Measurements from ENCODE around the gene CLEC16A.
A peak's percentile ranks its signal among the peaks of the same experiment; 100 is the strongest.

CLEC16A gene

DNA sequence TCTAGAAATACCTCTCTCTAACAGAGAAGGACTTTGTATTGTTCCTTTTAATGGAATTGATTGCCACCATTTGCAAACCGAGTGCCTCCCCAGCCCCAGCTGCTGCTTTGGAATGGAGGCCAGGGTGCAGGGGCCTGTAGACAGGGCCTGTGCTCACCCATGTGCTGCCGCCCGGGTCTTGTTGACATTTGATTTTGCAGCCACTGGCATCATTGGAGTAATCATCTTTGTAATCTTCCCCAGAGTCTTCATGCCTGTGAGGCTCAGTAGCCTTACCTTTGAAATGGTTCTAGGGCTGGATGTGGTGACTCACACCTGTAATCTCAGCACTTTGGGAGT, 119.8 kb downstream of the CLEC16A start:
- DNase-seq, result no peak

DNA sequence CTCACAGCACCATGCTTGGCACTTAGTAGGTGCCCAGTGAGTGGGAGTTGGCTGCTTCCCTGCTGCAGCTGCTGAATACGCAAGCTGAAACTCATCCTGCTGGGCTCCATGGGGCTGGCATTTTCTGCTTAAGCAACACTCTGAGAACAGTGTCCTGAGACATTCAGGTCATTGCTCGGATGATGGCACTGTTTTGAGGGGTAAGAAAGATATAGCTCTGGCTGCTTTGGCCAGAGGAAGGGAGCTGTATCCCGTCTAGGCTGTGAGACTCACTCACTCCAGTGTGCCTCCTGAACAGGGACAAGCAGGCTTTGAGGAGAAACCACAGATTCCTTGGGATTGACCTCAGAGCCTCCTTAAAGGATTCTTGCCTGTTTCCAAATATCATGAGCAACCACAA, 120.5 kb downstream of the CLEC16A start:
- no peak for DNase-seq

DNA sequence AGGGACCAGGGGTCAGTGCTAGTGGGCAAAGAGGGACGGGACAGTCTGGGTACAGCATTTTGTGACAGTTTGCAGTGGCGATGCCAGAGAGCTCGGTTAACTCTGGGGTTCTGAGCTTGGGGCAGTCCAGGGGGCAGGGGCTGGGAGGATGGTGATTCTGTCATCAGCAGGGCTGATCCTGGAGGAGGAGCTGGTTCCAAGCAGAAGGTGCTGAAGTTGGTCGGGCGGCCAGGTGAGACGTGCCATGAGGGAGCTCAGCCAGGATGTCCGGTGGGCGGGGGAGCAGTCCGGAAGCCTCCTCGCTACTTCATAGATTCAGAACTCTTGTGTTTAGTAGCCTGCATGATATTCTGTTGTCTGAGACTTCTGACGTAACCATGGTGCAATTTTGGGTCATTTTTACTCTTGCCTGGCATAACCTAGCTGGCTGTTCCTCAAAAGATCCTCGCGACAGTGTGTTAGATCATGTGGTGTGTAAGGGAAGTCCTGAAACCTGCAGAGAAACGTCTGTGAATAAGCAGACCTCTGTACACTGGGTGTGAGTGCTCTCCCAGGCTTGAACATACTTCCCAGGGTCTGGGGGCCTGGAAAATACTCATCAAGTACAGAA, 122.0 kb downstream of the CLEC16A start:
- DNase-seq, result no peak

DNA sequence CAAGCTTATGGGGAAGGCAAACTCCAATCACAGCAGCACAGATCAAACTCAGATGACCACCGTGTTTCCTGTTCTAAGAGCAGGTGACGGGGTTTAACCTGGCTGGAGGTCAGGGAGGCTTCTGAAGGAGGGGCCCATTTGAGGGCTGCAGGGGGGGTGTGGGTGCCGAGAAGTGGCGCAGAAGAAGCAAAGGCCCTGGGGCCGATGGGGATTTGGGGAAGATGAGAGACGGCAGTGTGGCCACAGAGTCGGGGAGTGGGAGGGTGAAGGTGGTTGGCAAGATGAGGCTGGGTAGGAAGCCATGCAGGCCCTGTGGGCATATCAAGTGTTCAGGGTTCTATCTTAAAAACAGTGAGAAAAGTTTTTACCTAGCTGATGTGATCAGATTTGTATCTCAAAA, 122.9 kb downstream of the CLEC16A start:
- DNase-seq, result no peak

DNA sequence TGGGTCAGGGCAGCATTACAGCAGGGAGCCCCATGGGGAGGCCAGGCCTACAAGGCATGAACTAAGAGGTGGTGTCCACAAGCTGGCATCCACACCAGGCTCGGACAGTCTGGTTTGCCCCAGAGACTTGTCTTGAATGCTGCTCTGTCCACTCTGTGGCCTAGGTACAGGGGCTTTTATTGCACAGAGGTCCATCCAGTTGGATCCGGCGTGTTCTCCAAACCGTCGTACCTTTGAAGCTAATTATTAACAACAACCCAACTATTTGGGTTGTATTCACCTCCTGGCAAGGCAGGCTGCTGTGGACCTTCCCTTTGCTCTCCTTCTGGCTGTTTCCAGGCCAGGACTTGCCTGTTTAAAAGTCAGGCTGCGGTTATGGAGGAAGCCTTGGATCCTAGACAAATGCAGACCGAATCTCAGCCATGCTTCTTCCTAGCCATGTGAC, 123.4 kb downstream of the CLEC16A start:
- DNase-seq, result no peak

DNA sequence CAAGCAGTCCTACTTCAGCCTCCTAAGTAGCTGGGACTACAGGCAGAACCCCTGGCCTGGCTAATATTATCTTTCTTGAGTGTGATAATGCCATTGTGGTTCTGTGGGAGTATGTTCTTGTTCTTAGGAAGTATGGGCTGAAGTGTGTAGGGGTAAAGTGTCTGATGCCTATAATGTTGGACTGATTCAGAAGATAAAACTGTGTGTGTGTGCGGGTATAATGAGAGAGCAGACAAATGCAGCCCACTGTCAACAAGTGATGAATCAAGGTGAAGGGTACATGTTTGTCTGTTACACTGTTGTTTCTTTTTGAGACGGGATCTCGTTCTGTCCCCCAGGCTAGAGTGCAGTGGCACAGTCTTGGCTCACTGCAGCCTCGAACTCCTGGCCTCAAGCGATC, 127.5 kb downstream of the CLEC16A start:
- no peak for DNase-seq

DNA sequence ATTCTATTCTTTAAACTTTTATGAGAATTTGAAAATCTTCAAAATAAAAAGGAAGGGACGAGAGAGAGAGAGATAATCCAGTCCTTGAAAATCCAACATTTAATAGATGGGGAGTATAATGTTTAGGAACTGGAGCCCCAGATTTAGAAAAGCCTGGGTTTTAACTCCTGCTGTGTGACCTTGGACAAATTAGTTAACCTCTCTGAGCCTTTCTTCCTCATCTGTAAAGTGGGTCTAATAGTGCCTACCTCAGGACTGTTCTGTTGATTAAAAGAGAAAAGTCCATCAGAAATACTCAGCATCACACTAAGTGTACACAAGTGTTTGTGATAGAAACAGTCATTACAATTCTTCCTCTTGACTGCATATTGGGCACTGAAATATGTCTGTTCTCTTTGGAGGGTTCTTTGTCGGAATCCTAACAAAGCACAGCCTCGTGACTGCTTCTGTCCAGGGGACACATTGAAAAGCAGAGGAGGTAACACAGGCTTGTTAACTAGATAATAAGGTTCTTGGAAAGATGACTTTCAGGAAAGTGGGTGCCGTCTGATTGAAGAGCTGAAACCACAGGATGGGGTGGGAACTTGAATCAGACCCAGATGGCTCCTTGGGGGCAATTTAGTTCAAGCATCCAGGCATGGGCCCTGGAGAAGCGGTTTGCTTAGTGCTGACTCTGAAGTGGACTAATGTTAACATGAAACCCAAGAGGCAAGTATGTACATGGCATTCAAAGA, 128.2 kb downstream of the CLEC16A start:
- no peak for DNase-seq

DNA sequence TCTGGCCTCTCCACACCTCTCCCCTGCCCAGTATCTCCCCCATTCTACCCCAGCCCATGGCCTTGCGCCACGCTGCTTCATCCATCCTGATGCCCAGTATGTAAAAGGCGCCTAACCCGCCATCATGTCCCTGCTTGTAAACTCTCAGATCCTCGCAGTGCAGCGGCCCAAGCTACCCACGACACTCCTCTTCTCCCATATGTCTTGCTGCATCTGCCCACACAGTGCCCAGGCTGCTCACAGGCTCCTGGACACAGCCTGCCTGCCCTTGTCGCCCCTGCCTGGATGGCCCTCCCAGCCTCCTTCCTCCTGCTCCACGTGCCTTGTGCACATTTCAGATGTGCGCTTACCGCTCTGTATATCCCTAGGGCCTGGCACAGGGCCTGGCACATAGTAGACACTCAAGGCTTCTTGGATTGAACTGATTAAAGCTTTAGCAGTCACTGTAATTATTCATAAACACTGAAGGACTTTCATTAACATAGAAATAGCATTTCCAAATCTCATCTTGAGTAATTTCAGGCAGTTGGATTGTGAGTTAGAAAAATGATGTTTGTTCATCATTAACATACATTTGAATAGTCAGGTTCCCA, 129.1 kb downstream of the CLEC16A start:
- no peak for DNase-seq

DNA sequence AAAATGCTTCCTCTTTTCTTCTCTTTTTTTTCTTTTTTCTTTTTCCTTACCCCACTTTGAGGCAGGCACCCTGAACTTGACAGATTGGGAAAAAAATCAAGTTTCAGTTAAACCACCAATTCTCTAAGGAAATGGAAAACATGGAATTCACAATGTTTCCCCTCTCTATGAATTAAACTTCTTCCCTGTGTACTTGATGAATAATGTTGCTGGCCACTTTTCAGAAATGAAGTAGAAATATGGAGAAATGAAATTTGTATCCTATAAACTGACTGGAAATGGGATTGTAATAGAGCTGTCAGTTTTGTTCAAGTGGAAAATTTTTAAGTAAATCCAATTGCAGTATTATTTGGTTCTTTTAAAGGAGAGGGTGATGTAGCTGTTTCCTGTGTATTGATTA, 129.8 kb downstream of the CLEC16A start:
- DNase-seq, result no peak

DNA sequence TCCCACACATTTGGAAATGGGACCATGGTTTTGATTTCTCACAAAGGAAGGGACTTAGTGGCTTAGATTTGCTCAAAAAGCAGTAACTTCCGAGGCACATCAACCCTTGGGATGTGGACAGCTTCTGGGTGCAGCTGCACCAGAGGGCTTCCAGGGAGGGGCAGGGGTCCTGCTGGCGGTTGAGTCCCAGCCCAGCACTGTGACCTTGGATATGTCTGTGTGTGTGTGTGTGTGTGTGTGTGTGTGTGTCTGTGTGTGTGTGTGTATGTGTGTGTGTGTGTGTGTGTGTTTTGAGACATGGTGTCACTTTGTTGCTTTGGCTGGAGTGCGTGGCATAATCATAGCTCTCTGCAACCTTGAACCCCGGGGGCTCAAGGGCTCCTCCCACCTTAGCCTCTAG, 130.8 kb downstream of the CLEC16A start:
- no peak for DNase-seq

DNA sequence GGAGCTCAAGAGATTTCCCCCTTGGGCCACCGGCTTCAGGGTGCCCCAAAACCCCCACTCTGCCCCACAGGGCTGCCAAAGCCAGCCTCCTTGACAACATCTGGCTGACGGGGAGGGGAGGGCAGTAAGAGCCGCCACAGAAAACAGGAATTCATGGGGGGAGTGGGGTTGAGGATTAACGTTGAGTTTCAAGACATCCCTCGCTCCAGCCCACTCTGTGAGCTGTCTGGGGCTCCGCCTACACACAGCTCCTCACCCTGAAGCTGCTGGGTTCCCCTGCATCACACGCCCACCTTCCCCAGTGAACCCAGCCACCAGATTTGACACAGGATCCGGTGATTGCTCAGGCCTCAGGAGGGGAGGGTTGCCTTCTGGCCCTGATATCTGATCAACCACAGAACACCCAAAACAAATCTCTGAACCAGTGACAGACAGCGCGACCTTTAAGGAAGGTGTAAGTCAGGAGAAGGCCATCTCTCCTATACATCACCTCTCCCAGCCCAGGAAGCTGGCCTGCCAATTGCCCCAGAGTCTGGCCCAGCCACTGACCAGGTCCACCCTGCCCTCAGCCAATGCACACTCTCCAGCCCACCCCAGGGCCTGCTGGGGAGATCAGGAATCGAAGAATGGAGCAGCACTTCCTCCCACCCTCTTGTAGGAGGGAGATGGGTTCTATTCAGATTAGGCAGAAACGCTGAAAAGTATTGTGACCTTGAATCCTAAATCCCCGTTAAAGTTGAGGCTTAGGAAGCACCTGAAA, 132.1 kb downstream of the CLEC16A start:
- no peak for DNase-seq

DNA sequence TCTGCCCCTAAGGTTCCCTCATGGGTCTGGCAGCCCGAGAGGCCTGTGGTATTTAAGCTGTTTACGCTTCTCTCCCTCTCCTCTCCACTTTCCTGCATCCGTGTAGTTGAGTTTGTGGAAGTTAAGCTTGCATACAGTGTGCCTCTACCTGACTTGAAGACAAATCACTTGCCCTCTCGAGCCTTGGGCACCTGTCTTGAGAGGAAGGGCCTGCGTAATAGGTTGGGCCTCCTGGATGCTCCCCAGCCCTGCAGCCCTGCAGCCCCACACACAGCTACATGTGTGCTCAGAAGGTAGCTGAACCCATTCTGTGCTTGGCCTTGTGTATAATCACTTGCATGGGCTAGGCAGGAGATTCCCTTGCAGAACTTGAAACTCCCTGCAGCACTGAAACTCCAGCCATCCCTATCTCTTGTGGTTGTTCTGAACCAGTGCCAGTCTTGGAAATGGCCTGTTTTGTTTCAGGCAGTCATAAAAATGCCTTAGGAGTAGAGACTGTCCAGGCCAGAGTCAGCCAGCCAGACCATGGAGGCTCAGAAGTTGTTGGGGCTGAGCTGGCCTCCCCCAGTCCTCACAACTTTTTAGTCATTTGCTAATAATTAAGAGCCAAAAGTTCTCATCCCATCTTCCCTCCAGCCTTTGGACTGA, 134.6 kb downstream of the CLEC16A start:
- DNase-seq, result no peak

DNA sequence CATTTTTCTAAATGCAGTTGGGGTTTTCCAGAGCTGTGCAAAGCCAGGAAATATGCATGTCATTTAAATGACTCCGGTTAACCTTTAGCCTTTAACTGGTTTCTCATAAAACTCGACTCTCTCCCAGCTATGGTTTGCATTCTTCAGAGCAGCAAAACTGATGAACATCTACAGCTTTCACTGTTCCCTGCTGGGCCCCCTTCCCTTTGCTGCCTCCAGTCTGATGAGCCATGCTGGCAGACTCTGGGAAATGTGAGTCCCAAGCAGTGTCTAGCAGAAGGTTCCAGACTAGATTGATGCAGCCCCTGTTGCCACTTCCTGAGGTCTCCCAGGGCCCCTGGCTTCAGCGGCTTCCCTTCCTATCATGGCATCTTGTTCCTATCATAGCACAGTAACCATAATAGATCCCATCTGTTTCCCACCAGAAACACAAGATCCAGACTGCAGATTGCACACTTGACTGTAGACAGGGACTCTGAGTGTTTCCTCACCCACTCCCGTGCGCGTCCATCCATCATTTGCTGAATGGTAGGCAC, 135.4 kb downstream of the CLEC16A start:
- no peak for DNase-seq

DNA sequence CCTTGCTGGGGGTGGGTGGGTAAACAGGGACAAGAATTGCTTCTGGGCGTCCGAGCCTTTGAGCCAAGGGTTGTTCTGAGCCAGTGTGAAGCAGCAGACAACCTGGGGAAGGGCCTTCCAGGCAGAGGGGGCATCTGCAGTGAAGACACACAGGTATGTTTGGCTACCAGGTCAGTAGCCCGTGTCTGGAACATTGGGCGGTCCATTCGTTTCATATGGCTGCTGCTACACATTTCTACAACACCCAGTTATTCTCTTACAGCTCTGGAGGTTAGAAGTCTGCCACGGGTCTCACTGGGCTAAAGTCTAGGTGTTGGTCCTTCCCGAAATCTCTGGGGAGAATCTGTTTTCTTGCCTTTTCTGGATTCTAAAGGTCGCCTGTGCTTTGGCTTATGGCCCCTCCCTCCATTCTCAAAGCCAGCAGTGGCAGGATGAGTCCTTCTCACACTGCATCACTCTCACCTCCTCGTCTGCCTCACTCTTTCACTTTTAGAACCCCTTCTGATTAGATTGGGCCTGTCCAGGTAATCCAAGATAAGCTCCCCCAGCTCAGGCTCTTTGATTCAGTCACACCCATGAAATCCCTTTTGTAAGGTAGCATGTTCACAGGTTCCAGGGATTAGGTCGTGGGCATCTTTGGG, 136.1 kb downstream of the CLEC16A start:
- no peak for DNase-seq

DNA sequence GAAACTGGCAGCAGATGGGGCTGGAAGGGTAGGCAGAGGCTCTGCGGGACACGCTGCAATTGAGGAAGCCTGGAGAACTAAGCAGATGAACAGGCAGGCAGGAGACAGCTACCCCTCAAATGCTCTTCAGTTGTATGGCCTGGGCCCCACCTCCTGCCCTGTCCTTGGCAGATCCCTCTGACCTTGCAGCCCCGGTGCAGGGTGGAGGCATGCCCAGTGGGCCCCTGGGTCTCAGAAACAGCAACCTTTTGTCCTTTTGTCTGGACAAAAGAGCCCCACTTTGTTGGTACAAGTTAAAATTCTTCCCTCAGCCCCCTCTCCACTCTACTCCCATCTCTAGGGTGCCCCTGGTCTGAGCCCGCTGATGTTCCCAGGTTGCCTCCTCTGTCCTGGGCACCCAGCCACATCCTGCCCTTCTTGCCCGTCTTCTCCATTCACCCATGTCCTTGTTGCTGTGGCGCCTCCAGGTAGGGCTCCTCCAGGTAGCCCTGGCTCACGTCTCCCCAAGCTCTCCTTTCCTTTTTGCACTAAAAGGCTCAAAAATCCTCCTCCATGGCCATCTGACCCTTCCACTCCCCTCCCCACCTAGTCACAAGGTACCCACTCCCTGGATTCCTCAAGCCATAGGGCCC, 136.8 kb downstream of the CLEC16A start:
- DNase-seq, result no peak

DNA sequence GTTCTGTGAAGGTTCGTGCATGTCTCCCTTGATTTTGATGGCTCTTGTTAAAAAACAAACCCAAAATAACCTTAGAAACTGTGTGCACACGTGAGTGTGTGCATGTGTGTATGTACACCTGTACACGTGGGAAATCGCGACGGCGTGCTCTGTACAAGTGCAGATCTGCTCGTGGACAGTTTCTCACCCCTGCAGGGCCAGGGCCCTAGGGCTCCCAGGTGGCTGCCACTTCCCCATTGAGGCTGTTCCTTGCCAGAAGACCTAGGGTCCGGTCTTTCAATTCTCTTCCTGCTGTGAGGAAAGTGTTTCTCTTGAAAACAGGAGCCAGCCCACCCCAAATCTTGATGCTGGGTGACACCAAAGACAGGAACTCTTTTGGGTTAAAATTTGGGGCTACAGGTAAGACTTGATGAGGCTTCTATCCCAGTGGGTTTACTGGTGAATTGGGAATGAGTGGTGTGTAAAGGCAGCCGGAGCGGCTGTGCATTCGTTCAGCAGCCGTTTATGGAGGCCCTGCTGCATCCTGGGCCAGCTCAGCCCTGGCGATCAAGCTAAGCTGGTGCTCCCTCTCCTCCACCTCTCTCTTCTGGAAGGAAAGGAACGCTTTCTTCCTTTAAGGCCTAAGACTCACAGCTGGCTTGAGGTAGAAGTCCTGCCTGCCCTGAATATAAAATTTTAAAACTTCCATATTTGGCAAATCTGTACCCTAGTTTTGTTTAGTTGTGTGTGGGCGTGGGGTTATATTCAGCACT, 137.9 kb downstream of the CLEC16A start:
- DNase-seq, result no peak

DNA sequence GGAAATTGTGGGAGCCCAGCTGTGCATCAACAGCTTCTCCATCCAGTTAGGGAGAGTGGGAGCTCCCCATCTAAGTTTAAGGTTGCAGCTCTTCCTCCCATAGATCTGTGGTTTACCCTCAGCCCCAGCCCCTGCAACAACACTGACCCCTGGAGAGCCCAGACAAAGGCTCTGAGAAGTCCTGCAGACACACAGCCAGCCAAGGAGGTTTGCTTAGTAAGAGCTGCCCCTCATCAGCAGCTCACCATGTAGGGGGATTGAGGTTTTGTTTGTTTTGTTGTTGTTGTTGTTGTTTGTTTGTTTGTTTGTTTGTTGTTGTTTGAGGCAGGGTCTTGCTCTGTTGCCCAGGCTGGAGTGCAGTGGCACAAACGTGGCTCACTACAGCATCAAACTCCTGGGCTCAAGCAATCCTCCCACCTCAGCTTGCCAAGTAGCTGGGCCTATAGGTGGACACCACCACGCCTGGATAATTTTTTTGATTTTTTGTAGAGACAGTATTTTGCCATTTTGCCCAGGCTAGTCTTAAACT, 138.6 kb downstream of the CLEC16A start:
- no peak for DNase-seq

DNA sequence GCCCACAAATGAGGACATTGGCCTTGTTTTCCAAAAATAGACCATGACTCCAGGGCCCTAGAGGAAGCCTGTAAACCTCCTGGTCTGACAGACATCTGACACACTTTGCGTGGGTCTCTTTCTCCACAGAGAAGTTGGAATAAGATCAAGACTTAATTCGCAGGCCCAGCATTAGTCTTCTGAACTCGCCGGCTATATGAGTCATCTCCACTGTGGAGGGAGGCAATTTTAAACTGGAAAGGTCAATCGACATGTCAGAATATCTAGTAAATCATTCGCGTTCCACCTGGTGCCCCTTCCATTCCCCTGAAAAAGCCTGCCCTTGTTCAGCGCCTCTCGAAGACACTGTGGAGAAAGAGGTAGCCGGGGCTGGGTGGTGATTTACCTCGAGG, 140.1 kb downstream of the CLEC16A start:
- peak in 1 of 2 experiments; percentile 32 for DNase-seq

DNA sequence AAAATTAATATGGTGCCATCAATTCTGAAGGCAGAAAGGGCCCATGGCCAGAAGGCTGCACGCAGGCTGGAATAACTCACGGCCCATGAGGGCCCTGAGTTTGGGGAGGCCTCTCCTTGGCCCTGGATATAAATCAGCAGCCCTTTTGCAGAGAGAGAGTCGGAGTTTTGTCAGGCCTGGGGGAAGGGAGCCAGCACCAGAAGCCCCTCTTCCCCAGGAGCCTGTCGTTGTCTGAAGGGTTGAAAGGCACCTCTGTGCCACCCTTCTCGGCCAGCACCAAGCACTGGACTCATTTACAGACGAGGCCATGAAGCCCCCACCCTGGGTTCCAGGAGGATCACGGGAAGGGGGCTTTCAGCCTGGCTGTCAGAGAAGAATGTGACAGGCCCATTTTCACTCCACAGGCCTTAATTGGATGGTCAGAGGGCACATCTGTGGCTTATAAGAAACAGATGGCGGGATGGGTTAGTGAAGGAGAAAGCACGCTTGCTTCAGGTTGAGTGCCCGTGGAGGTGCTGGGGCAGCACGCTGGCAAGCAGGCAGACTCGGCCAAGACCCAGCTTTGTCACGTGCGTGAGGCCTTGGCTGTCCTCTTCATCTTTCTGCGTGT, 140.6 kb downstream of the CLEC16A start:
- DNase-seq, result peak in 1 of 2 experiments; percentile 75

DNA sequence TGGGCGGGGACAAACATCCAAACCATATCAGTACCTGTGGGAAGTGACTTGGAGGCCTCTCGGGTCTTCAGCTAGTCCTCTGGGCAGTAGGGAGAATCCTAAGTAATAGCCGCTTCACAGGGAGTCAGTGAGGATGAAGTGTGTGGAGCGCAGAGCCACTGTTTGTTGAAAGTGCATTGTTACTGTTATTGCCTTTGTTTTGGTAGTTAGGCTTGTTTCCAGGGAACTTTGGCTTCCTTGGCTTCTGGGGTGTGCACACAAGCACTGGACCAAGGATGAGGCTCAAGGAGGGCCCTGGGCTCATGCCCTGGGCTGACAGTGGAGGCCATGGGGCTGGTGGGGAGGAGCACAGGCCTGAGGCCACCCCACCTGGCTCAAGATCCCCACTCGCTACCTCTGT, 141.6 kb downstream of the CLEC16A start:
- DNase-seq, result no peak

DNA sequence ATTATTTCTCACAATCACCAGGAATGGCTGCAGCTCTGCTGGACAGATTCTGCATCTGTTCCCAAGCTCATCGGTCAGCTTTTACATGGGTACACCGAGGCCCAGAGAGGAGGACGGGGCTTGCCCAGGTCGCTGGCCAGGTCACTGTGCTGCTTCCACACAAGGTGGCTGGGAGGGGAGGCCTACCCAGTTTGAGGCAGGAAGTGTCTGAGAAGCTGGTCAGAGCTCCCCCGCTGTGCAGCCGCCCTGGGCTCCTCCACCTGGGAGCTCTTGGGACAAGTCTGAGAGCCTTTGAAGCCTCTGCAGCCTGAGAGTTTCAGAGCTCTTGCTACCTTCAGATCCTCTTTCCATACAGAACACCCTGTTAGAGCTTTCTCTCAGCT, 143.3 kb downstream of the CLEC16A start:
- DNase-seq, result no peak

Data from NCI-H446 (cell line).